Glomerular visceral epithelial cell (primary cell): Measurements from ENCODE around the gene LAMC1.
"Not testable (repeated sequence)": the region's sequence is repeated elsewhere in the genome, so short reads cannot be mapped to it uniquely, and the experiment has no call there.

Experiments used
- DNase-seq: peaks from one replicate; pipeline ENCODE4 v3.0.0-alpha.2; 2016; ENCODE audit errors: extremely low spot score

The LAMC1 gene

GRCh38 chr1:183043872-183044854, 20.9 kb downstream of the LAMC1 start:
- DNase-seq, result peak; percentile 58

DNA sequence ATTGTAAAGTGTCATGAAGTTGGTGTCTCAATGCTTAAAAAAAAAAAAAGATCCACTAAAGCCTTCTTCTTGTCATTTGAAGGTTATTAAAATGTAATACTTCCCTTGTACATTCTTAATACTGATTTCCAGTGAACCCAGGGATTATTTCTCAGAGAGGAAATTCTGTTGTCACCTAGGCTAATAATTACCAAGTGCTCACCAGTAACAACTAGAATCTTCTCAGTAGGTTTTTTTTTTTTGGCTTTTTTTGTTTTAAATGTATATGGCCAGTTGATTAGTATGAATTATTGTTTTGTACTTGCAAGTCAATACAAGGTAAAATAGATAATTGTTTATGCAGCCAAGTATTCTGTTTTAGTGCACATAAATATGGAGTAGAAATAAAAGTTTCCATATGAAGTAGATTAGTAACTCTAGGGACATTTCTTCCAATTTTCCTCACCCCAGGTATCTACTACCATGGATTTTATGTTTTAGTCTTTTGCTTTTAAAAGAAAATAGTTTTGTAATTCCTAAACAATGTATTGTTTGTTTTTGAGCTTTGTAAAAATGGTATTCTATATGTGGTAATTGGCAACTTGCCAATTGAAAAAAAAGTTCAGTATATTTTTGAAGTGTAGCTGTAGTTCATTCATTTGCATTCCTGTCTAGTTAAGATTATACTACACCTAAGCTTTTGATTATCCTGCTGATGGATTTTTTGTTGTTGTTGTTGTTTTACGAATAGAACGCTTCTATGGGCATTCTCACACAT, 21.9 kb downstream of the LAMC1 start:
- no peak for DNase-seq

DNA sequence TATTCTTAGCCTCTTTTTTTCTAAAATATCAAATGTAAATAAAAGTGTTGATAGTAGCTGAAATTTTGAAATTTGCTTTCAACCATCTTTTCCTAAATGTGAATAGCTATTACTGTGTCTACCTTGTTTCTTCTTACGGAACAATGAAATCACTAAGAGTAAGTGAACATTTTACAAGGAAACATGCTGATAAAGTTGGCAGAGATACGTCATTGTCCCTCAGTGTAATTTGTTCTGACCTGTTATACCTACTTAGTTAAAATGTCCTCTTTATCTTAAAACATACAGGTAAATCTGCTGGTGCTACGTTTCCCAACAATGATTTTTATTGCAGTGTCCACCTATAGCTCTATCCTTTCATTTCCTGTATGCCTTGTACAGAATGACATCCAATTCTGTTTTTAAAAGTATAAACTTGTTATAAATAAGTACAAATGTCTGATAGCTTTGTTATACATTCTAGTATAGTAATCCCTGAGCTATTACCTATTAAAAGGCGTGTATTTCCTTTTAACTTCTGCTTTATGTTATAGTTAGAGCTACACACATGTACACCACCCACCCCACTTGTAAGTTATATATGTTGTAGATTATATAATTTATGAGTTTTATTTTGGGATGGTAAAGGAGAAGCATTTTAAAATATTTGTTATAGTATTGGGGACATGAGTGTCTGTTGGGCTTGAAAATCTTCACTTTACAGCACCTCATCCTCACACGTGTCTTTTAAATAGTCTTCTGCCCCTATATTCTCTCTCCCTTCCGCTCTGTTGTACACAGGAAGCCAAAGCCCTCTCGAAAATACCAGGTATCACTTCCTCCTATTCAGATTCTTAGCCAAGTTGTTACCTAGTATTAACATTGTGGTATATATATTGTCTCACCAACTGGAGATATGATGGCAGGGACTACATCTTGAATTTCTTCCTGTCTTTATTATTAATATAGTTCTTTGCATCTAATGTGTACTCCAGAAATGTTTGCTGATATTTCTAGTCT, 25.2 kb downstream of the LAMC1 start:
- DNase-seq, result no peak

DNA sequence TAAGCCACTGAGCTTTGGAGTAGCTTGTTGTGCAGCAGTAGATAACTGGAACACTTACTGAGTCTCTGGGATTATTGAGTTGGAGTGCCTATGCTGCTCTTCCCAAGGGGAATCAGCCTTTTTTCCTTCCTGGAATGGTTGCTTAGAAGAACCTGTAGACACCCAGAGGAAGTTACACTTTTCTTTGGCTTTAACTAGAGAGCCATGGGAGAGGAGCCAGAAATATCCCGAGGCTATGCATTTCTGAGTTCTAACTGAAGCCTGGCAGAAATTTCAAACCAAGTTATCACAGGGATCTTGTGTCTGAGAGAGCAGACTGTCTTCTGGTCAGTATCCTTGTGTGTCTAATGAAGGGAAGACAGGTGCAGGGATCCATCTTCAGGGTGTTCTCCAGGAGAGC, 28.3 kb downstream of the LAMC1 start:
- DNase-seq, result no peak

- no peak for DNase-seq
These were observed 29.6 kb downstream of the LAMC1 start for GRCh38 chr1:183052861-183053260.

DNA sequence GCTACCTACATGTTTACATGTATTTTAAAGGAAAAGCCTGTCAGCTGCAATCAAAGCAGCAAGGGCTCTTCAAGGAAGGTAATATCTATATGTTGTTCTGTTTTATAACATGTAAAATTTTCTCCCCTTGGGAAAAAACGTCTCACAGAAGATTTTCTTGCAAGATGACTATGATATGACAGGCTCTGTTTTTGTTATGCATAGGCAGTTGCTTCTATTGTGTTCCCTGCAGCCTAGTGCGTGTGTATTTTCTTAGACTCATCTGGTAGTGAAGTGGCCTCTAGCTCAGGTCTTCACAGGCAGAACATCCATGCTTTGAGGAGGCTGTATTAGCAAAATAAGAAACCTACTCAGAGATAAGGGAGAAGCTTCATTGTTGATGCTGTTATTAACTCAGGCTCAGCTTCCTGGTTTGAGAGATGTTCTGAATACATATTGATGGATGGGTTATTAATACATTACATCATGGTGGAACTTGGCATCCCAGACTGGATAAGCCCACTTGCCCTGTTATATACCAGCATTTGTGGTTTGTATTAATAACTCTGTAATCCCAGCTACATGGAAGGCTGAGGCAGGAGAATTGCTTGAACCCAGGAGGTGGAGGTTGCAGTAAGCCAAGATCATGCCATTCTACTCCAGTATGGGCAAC, 35.8 kb downstream of the LAMC1 start:
- DNase-seq, result no peak

GRCh38 chr1:183061194-183061593, 38.0 kb downstream of the LAMC1 start:
- DNase-seq, result no peak

GRCh38 chr1:183063349-183063748, 40.1 kb downstream of the LAMC1 start:
- DNase-seq, result no peak

- no peak for DNase-seq
These were observed 42.0 kb downstream of the LAMC1 start for GRCh38 chr1:183065168-183065706.

DNA sequence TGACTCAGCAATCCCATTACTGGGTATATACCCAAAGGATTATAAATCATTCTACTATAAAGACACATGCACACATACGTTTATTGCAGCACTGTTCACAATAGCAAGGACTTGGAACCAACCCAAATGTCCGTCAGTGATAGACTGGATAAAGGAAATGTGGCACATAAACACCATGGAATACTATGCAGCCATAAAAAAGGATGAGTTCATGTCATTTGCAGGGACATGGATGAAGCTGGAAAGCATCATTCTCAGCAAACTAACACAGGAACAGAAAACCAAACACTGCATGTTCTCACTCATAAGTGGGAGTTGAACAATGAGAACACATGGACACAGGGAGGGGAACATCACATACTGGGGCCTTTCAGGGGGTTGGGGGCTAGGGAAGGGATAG, 43.2 kb downstream of the LAMC1 start:
- not testable (repeated sequence) for DNase-seq

GRCh38 chr1:183069562-183070216, 46.5 kb downstream of the LAMC1 start:
- peak; percentile 86 for DNase-seq

- peak; percentile 42 for DNase-seq
These were observed 47.2 kb downstream of the LAMC1 start for GRCh38 chr1:183070234-183070922.

GRCh38 chr1:183070923-183071618, 47.9 kb downstream of the LAMC1 start:
- peak; percentile 71 for DNase-seq

- DNase-seq, result not testable (repeated sequence)
These were observed 49.4 kb downstream of the LAMC1 start for GRCh38 chr1:183072595-183072994.

DNA sequence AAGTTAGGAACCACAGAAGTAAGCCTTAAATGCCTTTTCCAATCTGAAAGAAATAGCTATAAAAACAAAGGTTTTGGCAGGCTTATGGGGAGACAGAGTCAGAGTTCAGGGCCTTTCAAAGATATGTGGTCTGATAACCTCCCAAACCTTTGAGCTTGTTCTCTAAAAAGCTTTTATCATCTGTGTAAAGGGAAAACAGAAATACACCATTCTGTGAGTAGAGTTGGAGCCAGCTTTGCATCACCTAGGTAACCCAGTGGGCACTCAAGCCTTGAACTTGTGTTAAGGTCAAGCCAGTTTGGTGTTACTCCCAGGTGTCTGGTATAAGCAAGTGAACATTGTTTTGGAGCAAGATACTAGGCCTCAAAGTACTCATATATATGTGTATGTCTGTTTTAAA, 50.1 kb downstream of the LAMC1 start:
- DNase-seq, result no peak

DNA sequence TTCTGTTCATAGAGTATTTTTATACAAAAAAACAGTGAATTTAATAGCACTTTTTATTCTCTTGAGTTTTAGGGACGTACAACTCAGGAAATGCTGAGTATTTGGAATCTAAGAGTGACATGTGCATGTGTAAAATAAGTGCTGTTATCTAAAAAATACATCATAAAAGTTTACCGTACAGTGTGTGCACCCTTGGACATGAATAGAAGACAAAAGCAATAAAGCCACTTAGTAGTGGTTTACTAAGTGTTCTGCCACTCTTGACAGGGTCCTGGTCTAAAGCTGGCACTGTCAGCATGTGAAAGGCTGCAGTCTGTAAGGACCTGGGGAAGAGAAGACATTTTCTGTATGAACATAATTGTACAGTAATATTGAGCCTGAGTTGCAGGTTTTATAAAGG, 51.0 kb downstream of the LAMC1 start:
- DNase-seq, result no peak

- DNase-seq, result peak; percentile 59
These were observed 52.6 kb downstream of the LAMC1 start for GRCh38 chr1:183075861-183076260.

DNA sequence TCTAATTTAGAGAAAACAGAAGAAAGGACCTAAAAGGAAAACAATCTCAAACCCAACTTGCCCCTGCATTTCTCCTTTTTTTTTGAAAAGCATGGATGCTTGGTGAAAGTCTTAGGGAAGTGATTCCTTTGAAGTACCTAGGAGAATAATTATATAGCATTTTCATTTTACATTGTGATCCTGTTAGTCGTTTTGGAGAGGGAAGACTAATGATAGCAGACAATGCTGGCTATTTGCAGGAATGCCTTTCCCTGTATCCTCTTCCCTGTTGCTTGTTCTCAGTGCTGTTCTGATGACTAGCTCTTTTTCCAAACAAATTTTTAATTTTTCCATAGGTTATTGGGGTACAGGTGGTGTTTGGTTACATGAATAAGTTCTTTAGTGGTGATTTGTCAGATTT, 53.9 kb downstream of the LAMC1 start:
- DNase-seq, result peak; percentile 27
